Measurements from ENCODE around the gene NT5M.

DNA sequence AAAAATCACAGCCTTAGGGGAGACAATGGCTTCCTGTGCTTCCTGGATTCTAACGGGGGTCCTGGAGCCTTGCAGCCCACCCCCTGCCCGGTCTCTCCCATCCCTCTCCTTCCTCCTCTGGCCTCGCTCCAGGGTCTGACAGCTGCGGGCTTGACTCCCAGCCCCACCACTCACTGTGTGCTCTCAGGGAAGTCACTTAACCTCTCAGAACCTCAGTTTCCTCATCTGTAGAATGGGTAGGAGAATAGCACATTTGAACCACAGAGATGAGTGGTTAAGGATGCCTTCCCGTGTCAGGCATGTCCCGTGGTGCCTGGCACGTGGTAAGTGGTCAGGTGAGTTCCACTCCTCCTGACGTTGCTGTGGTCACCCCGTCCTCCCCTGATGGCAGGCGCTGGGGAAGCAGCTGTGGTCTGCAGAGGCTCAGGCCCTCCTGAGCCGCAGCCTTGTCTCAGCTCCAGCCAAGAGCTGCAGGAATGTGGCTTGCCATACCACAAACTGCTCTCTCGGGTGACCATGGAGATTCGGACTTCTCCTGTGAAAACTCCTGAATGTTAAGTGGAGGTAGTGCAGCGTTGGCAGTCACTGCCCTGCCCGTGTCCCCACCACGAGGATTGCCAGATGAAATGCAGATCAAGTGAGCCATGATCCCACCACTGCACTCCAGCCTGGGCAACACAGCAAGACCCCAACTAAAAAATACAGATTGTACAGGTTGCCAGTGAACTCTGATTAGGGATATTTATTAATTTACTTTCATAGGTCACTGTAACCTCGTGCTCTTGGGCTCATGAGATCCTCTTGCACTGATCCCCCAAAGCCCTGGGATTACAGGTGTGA lies 85.7 kb downstream of the NT5M start:
- TF ChIP-seq EZH2 (IDR thresholded peaks at IDR 0.05), result no peak
- no peak for TF ChIP-seq POLR2AphosphoS5 (IDR thresholded peaks at IDR 0.05; ENCODE audit: borderline replicate concordance, low read depth, low read length)
